ENCODE results near the gene ATP5F1D.

Gene ATP5F1D

GRCh38 chr19:1291761-1292418, 50.3 kb downstream of the ATP5F1D start:
- H3K4me3 ChIP-seq (ENCODE audit: low read depth, low read length) = no peak overlapping the region

- no peak overlapping the region for H3K4me3 ChIP-seq (ENCODE audit: low read depth, low read length)
Observed at GRCh38 chr19:1292419-1293151, 51.0 kb downstream of the ATP5F1D start.

GRCh38 chr19:1293782-1294604, 52.4 kb downstream of the ATP5F1D start:
- H3K4me3 ChIP-seq (ENCODE audit: low read depth, low read length) = no peak overlapping the region

Data from iPS-11a (cell line).